Neural cell (in vitro differentiated cells): ENCODE results near the gene ZNF775.

Source experiments
- CTCF ChIP-seq: fragments of 450-650 bp; IDR thresholded peaks from 2 replicates; pipeline ENCODE4 v1.5.1; 2014; ENCODE audit warnings: antibody characterized with exemption, mild to moderate bottlenecking, moderate library complexity; ENCODE audit not compliant: poor library complexity, severe bottlenecking
- SMC3 ChIP-seq: fragments of 450-650 bp; conservative IDR thresholded peaks from 2 replicates; pipeline ENCODE4 v1.6.1; 2014; ENCODE audit warnings: antibody characterized with exemption, mild to moderate bottlenecking, moderate library complexity; ENCODE audit not compliant: poor library complexity

GRCh38 chr7:150443793-150444540 is 64.8 kb downstream of the ZNF775 start:
- TF ChIP-seq CTCF (no peak), SMC3 (no peak)
